GM18507 (cell line): Measurements from ENCODE around the gene INSM2.

Source experiments
- DNase-seq: peaks from one replicate; pipeline ENCODE4 v3.0.0; 2011; ENCODE audit warnings: low read depth; ENCODE audit not compliant: insufficient read length; ENCODE audit errors: extremely low spot score
- FAIRE-seq: peaks from 2 replicates; lab custom pipeline; 2011; peaks lifted over from hg19 to GRCh38; lab: Jason Lieb, UNC

The INSM2 gene

GRCh38 chr14:35539969-35540368 lies 6.0 kb downstream of the INSM2 start:
- no peak for FAIRE-seq
- DNase-seq, result no peak

GRCh38 chr14:35543006-35543405 lies 9.0 kb downstream of the INSM2 start:
- DNase-seq, result no peak
- FAIRE-seq, result no peak

GRCh38 chr14:35549551-35549950 lies 15.6 kb downstream of the INSM2 start:
- DNase-seq (no peak), FAIRE-seq (no peak)

- FAIRE-seq (no peak), DNase-seq (no peak)
These were observed 17.1 kb downstream of the INSM2 start for GRCh38 chr14:35551081-35551480.

GRCh38 chr14:35553808-35554207 lies 19.8 kb downstream of the INSM2 start:
- DNase-seq (no peak), FAIRE-seq (no peak)

GRCh38 chr14:35556548-35556947 lies 22.6 kb downstream of the INSM2 start:
- DNase-seq (no peak), FAIRE-seq (no peak)

- FAIRE-seq (no peak), DNase-seq (no peak)
These were observed 23.3 kb downstream of the INSM2 start for GRCh38 chr14:35557221-35557747.

GRCh38 chr14:35558680-35559079 lies 24.7 kb downstream of the INSM2 start:
- FAIRE-seq, result no peak
- DNase-seq, result no peak

- FAIRE-seq, result no peak
- DNase-seq, result no peak
These were observed 32.0 kb downstream of the INSM2 start for GRCh38 chr14:35565871-35566464.

- DNase-seq (no peak), FAIRE-seq (no peak)
These were observed 37.6 kb downstream of the INSM2 start for GRCh38 chr14:35571598-35571997.

- no peak for DNase-seq
- no peak for FAIRE-seq
These were observed 39.9 kb downstream of the INSM2 start for GRCh38 chr14:35573911-35574310.

GRCh38 chr14:35576260-35576659 lies 42.3 kb downstream of the INSM2 start:
- DNase-seq (no peak), FAIRE-seq (no peak)

- no peak for DNase-seq
- no peak for FAIRE-seq
These were observed 42.9 kb downstream of the INSM2 start for GRCh38 chr14:35576856-35577255.

- no peak for FAIRE-seq
- DNase-seq, result no peak
These were observed 44.2 kb downstream of the INSM2 start for GRCh38 chr14:35578135-35578534.

- no peak for FAIRE-seq
These were observed 44.7 kb downstream of the INSM2 start for GRCh38 chr14:35578639-35579038.

More at GRCh38 chr14:35578639-35579038, 44.7 kb downstream of the INSM2 start:
- no peak for DNase-seq
